Upper lobe of left lung (tissue), 4 donors: ENCODE measurements around the gene TAOK3.

Experiments
- EP300 ChIP-seq, 4 donors: sonication (generic); formaldehyde crosslinking; IDR thresholded peaks; one replicate each; pipeline ENCODE4 v1.5.1; 2017; ENCODE audit warnings: antibody characterized with exemption in 4 of 4, control low read depth in 2 of 4
- TF ChIP-seq, protein P1 (sequence below), 6 experiments: fragments of 450-650 bp in 4 of 6; fragments of 200-600 bp in 2 of 6; sonication (generic) in 2 of 6; IDR thresholded peaks; one replicate each; pipeline ENCODE4 v1.5.1; 2016 to 2019; ENCODE audit warnings: antibody characterized with exemption in 6 of 6

DNA sequence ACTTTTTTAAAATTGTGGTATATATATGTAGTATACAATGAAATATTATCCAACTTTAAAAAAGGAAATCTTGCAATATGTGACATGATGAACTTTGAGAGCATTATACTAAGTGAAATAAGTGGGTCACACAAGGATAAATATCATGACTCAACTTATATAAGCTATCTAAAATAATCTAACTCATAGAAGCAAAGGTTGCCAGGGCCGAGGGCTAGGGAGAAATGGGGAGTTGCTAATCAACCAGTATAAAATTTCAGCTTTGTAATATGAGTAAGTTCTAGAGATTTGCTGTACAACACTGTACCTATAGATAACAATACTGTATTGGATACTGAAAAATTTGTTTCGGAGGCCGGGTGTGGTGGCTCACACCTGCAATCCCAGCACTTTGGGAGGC lies 38.5 kb downstream of the TAOK3 start:
- TF ChIP-seq, protein P1, sequence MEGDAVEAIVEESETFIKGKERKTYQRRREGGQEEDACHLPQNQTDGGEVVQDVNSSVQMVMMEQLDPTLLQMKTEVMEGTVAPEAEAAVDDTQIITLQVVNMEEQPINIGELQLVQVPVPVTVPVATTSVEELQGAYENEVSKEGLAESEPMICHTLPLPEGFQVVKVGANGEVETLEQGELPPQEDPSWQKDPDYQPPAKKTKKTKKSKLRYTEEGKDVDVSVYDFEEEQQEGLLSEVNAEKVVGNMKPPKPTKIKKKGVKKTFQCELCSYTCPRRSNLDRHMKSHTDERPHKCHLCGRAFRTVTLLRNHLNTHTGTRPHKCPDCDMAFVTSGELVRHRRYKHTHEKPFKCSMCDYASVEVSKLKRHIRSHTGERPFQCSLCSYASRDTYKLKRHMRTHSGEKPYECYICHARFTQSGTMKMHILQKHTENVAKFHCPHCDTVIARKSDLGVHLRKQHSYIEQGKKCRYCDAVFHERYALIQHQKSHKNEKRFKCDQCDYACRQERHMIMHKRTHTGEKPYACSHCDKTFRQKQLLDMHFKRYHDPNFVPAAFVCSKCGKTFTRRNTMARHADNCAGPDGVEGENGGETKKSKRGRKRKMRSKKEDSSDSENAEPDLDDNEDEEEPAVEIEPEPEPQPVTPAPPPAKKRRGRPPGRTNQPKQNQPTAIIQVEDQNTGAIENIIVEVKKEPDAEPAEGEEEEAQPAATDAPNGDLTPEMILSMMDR (IDR thresholded peaks at IDR 0.05): no peak
- no peak for TF ChIP-seq EP300 (IDR thresholded peaks at IDR 0.05)
